GM12878 (cell line): ENCODE measurements around the gene CACNA1D. TPM values are rescaled to one million over a fixed set of nuclear protein-coding genes. Genes with fewer than 3 reads are reported as not detected.

Experiments
- BCL11A ChIP-seq: IDR thresholded peaks from 2 replicates; pipeline ENCODE4 v1.6.1; 2011; ENCODE audit warnings: low read depth, low read length
- BHLHE40 ChIP-seq, 2 experiments: fragments of 450-650 bp in 1 of 2; IDR thresholded peaks; 2 replicates each; pipeline ENCODE4 v1.6.1; 2011 to 2017; ENCODE audit warnings: low read depth in 2 of 2, borderline replicate concordance in 1 of 2, improper control_type of control experiment in 1 of 2, low read length in 1 of 2, mild to moderate bottlenecking in 1 of 2
- CREM ChIP-seq: IDR thresholded peaks from 2 replicates; pipeline ENCODE4 v1.6.1; 2014; ENCODE audit warnings: antibody characterized with exemption, low read depth
- EGR1 ChIP-seq, 2 experiments: IDR thresholded peaks; 1 replicate in 1 of 2; 2 replicates in 1 of 2; pipeline ENCODE4 v1.6.1; 2011 to 2012; ENCODE audit warnings: low read depth in 2 of 2, low read length in 2 of 2, borderline replicate concordance in 1 of 2, mild to moderate bottlenecking in 1 of 2, moderate library complexity in 1 of 2
- EZH2 ChIP-seq: IDR thresholded peaks from 2 replicates; pipeline ENCODE4 v1.6.1; 2012; ENCODE audit warnings: low read depth, mild to moderate bottlenecking, control low read depth, inconsistent platforms, low read length, borderline replicate concordance; ENCODE audit not compliant: control insufficient read depth
- FOXM1 ChIP-seq: IDR thresholded peaks from 2 replicates; pipeline ENCODE4 v1.6.1; 2012; ENCODE audit warnings: low read depth, mild to moderate bottlenecking, inconsistent platforms, low read length, moderate library complexity
- HDAC6 ChIP-seq: fragments of 200-600 bp; sonication (generic); IDR thresholded peaks from one replicate; pipeline ENCODE4 v1.8.0; 2017; ENCODE audit warnings: antibody characterized with exemption; ENCODE audit not compliant: unreplicated experiment
- LARP7 ChIP-seq: fragments of 450-650 bp; IDR thresholded peaks from 2 replicates; pipeline ENCODE4 v1.6.1; 2017; ENCODE audit warnings: mild to moderate bottlenecking
- MEF2B ChIP-seq: fragments of 450-650 bp; IDR thresholded peaks from 2 replicates; pipeline ENCODE4 v1.6.1; 2018; ENCODE audit warnings: mild to moderate bottlenecking, moderate library complexity; ENCODE audit not compliant: partially characterized antibody, poor library complexity, severe bottlenecking
- MXI1 ChIP-seq: fragments of 150-350 bp; IDR thresholded peaks from 2 replicates; pipeline ENCODE4 v1.6.1; 2011; ENCODE audit warnings: low read depth, mild to moderate bottlenecking, inconsistent platforms, low read length, improper control_type of control experiment
- MYC ChIP-seq: IDR thresholded peaks from 2 replicates; pipeline ENCODE4 v1.6.1; 2011; ENCODE audit warnings: mild to moderate bottlenecking, low read length, moderate library complexity, inconsistent platforms; ENCODE audit not compliant: insufficient read depth, insufficient replicate concordance, insufficient read length, severe bottlenecking
- PBX3 ChIP-seq: IDR thresholded peaks from 2 replicates; pipeline ENCODE4 v1.6.1; 2011; ENCODE audit warnings: mild to moderate bottlenecking, low read depth, low read length, moderate library complexity; ENCODE audit not compliant: insufficient replicate concordance
- POLR2AphosphoS5 ChIP-seq: IDR thresholded peaks from 2 replicates; pipeline ENCODE4 v1.6.1; 2011; ENCODE audit warnings: mild to moderate bottlenecking, low read length, inconsistent platforms
- RAD51 ChIP-seq: fragments of 450-650 bp; IDR thresholded peaks from 2 replicates; pipeline ENCODE4 v1.6.1; 2016; ENCODE audit warnings: moderate library complexity, mild to moderate bottlenecking, inconsistent platforms
- RCOR1 ChIP-seq: conservative IDR thresholded peaks from 2 replicates; pipeline ENCODE4 v1.6.1; 2012; ENCODE audit warnings: low read depth, low read length, improper control_type of control experiment
- SMC3 ChIP-seq: IDR thresholded peaks from 2 replicates; pipeline ENCODE4 v1.6.1; 2011; ENCODE audit warnings: low read length, improper control_type of control experiment, borderline replicate concordance
- SREBF1 ChIP-seq: IDR thresholded peaks from 2 replicates; pipeline ENCODE4 v1.6.1; 2012; ENCODE audit warnings: mild to moderate bottlenecking, low read length
- SUZ12 ChIP-seq: fragments of 200-600 bp; sonication (generic); IDR thresholded peaks from one replicate; pipeline ENCODE4 v1.6.1; 2018; ENCODE audit warnings: antibody characterized with exemption, mild to moderate bottlenecking; ENCODE audit not compliant: unreplicated experiment
- TCF12 ChIP-seq: IDR thresholded peaks from 2 replicates; pipeline ENCODE4 v1.6.1; 2011; ENCODE audit warnings: low read depth, mild to moderate bottlenecking, low read length
- WRNIP1 ChIP-seq: IDR thresholded peaks from 2 replicates; pipeline ENCODE4 v1.6.1; 2011; ENCODE audit warnings: low read depth, low read length, improper control_type of control experiment, borderline replicate concordance
- YBX1 ChIP-seq: fragments of 450-650 bp; IDR thresholded peaks from 2 replicates; pipeline ENCODE4 v1.6.1; 2016; ENCODE audit warnings: antibody characterized with exemption
- ZNF687 ChIP-seq: fragments of 450-650 bp; IDR thresholded peaks from 2 replicates; pipeline ENCODE4 v1.6.1; 2017; ENCODE audit warnings: mild to moderate bottlenecking, moderate library complexity
- polyA plus RNA-seq, 11 experiments: library from polyadenylated mRNA; depleted of rRNA in 4 of 11; unstranded in 6 of 11; stranded (reverse) in 5 of 11; fragments of >200 nt; fragmentation: Nextera tagmentation in 4 of 11; fragmentation: Illumina TruSeq in 1 of 11; extraction: Ambion mirVana in 4 of 11; extraction: Trizol in 1 of 11; gene quantifications; 1 replicate in 1 of 11; 2 replicates in 10 of 11; pipeline versions ENCODE4 v1.2.1 to v1.2.3, GENCODE V29; 2011 to 2016; ENCODE audit warnings: inconsistent platforms in 2 of 11, missing spikeins in 2 of 11, low read depth in 1 of 11
- total RNA-seq, 4 experiments: library from RNA; depleted of rRNA in 3 of 4; stranded (reverse); fragments of >200 nt in 3 of 4; fragmentation: Illumina TruSeq in 1 of 4; extraction: Trizol in 1 of 4; gene quantifications; 2 replicates each; pipeline versions ENCODE4 v1.2.1 to v1.2.3, GENCODE V29; 2013 to 2021
- TF ChIP-seq, protein P1 (sequence below): IDR thresholded peaks from 2 replicates; pipeline ENCODE4 v1.6.1; 2012; ENCODE audit warnings: low read depth, low read length, improper control_type of control experiment
- TF ChIP-seq, protein P2 (sequence below): fragments of 150-350 bp; IDR thresholded peaks from 2 replicates; pipeline ENCODE4 v1.6.1; 2014; ENCODE audit warnings: mild to moderate bottlenecking, low read depth, low read length

CACNA1D gene
- total and polyA plus RNA-seq, 10 of the 15 experiments (the other 5 are each of a cell fraction or from before 2014, with no cell fraction given) = 0.21 to 24.4 (median 1.6) TPM

- TF ChIP-seq LARP7 (no peak), MEF2B (peak; percentile 90), EZH2 (no peak), EGR1 (IDR thresholded peaks at IDR 0.05; ENCODE audit: borderline replicate concordance in 1 of 2, low read depth in 2 of 2, low read length in 2 of 2) (no peak), WRNIP1 (no peak), SMC3 (peak; percentile 9; the same call in 1 of the 2 replicates), SREBF1 (no peak), SUZ12 (no peak), TCF12 (no peak), BHLHE40 (IDR thresholded peaks at IDR 0.05; ENCODE audit: borderline replicate concordance in 1 of 2, low read depth in 2 of 2, low read length in 1 of 2) (peak; percentile 73 to 78), MXI1 (no peak), RAD51 (no peak), HDAC6 (no peak), CREM (peak; percentile 54; the same call in 1 of the 2 replicates), FOXM1 (peak; percentile 42; the same call in 1 of the 2 replicates), YBX1 (no peak), BCL11A (peak; percentile 72), ZNF687 (no peak), PBX3 (no peak), RCOR1 (no peak), POLR2AphosphoS5 (no peak), MYC (no peak)
- TF ChIP-seq, protein P1, sequence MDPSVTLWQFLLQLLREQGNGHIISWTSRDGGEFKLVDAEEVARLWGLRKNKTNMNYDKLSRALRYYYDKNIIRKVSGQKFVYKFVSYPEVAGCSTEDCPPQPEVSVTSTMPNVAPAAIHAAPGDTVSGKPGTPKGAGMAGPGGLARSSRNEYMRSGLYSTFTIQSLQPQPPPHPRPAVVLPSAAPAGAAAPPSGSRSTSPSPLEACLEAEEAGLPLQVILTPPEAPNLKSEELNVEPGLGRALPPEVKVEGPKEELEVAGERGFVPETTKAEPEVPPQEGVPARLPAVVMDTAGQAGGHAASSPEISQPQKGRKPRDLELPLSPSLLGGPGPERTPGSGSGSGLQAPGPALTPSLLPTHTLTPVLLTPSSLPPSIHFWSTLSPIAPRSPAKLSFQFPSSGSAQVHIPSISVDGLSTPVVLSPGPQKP = no peak
- TF ChIP-seq, protein P2, sequence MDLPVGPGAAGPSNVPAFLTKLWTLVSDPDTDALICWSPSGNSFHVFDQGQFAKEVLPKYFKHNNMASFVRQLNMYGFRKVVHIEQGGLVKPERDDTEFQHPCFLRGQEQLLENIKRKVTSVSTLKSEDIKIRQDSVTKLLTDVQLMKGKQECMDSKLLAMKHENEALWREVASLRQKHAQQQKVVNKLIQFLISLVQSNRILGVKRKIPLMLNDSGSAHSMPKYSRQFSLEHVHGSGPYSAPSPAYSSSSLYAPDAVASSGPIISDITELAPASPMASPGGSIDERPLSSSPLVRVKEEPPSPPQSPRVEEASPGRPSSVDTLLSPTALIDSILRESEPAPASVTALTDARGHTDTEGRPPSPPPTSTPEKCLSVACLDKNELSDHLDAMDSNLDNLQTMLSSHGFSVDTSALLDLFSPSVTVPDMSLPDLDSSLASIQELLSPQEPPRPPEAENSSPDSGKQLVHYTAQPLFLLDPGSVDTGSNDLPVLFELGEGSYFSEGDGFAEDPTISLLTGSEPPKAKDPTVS = no peak
Measured at GRCh38 chr3:53555068-53555588, 60.7 kb downstream of the CACNA1D start (continued).
